ENCODE measurements around the gene SDF4.

DNA sequence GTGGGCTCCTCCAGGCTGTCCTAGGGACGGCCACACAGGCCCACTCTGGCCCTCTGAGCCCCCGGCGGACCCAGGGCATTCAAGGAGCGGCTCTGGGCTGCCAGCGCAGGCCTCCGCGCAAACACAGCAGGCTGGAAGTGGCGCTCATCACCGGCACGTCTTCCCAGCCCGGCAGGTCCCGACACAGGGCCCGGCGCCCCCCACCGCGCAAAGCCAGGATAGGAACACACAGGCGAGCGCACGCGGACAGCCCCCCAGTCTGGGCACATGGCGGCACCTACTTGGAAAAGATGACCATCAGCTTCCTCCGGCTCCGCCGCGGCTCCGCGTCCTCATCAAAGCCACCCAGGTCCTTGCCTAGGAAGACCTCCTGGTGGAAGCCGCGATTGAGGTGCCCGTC is 3.6 kb downstream of the SDF4 start:
- TF ChIP-seq, protein P1, sequence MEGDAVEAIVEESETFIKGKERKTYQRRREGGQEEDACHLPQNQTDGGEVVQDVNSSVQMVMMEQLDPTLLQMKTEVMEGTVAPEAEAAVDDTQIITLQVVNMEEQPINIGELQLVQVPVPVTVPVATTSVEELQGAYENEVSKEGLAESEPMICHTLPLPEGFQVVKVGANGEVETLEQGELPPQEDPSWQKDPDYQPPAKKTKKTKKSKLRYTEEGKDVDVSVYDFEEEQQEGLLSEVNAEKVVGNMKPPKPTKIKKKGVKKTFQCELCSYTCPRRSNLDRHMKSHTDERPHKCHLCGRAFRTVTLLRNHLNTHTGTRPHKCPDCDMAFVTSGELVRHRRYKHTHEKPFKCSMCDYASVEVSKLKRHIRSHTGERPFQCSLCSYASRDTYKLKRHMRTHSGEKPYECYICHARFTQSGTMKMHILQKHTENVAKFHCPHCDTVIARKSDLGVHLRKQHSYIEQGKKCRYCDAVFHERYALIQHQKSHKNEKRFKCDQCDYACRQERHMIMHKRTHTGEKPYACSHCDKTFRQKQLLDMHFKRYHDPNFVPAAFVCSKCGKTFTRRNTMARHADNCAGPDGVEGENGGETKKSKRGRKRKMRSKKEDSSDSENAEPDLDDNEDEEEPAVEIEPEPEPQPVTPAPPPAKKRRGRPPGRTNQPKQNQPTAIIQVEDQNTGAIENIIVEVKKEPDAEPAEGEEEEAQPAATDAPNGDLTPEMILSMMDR (IDR thresholded peaks at IDR 0.05), result no peak
- no peak for TF ChIP-seq POLR2AphosphoS5 (IDR thresholded peaks at IDR 0.05)
- TF ChIP-seq POLR2A (IDR thresholded peaks at IDR 0.05), result no peak
- no peak for TF ChIP-seq EP300 (IDR thresholded peaks at IDR 0.05; ENCODE audit: low read depth)
